Activated CD4-positive, alpha-beta T cell treated with anti-CD3 and anti-CD28 coated beads for 1 hour (primary cell): ENCODE results near the gene GLIS2.

Source experiments
- DNase-seq: peaks from one replicate; pipeline ENCODE4 v3.0.0-alpha.2; 2020

GLIS2 gene

DNA sequence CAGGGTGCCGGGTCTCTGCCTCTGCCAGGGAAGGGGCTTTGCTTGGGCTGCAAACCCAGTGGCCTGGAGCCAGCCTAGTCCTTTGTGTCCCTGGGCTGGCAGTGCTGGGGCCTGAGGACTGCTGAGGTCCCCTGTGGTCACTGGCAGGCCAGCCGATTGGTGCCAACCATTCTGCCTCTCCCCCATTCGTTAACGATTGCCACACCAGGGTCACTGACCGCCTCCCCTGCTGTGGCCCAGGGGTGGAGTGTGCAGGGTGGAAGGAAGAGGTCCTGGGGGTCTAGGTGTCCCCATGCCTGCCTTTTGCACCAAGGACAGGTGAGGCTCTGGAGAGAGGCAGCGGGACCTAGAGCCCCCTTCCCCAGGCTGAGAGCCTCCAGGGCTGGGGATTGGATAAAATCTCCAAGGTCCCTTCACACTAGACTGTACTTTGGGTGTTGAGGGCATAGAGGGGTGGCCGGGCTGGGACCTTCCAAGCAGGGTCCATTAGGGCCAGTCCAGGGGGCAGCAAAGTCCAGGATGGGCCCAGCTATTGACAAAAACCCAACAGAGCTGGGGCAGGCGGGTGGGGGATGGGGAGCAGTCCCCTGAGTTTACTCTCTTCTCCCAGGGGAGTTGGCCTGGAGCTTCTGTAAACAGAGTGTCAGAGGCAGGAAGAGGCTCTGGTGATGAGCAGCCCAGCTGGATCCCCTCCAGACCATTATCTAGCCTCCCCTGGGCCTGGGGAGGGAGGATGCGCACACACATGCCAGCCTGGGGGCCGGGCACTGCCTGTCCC lies 56.9 kb downstream of the GLIS2 start:
- no peak for DNase-seq

DNA sequence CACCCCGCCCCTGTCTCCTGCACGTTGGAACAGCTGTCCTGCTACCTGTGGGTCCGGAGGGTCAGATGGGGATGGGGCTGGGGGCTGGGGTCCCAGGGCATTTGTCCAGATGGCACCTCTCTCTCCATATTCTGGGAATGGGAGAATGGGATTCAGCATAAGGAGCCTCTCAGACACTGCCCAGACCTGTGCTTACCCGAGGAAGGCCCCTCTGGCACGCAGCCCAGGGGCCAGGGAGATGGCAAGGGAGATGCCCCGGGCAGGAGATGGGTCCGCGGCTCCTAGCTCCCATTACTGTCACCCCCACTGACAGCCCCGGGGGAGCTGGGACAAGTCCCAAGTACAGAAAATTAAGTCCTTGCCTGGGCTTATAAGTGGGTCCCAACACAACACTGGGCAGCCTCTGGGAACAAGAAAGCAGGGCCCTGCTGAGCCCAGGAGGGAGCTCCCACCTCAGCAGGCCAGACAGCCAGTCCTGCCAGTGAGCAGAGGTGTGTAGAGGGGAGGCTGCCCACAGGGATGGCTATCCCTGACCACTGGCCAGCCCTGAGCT lies 57.6 kb downstream of the GLIS2 start:
- DNase-seq, result no peak

- no peak for DNase-seq
Observed at GRCh38 chr16:4373909-4374742, 58.3 kb downstream of the GLIS2 start.

DNA sequence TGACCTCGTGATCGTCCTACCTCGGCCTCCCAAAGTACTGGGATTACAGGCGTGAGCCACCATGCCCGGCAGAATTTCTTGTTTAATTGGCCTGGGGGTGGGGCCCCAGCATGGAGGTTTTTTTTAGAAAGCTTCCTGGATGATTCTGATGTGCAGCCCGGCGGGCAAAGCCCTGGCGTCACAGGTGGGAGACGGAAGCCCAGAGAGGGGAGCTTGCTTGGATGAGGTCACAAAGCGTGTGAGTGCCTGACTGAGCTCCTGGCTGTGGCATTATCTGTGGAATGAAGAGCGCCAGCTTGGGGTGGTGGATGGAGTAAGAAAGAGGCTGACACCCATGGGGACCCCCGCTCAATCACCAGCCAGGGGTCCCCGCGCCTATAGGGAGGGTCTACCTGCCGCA lies 59.9 kb downstream of the GLIS2 start:
- no peak for DNase-seq

DNA sequence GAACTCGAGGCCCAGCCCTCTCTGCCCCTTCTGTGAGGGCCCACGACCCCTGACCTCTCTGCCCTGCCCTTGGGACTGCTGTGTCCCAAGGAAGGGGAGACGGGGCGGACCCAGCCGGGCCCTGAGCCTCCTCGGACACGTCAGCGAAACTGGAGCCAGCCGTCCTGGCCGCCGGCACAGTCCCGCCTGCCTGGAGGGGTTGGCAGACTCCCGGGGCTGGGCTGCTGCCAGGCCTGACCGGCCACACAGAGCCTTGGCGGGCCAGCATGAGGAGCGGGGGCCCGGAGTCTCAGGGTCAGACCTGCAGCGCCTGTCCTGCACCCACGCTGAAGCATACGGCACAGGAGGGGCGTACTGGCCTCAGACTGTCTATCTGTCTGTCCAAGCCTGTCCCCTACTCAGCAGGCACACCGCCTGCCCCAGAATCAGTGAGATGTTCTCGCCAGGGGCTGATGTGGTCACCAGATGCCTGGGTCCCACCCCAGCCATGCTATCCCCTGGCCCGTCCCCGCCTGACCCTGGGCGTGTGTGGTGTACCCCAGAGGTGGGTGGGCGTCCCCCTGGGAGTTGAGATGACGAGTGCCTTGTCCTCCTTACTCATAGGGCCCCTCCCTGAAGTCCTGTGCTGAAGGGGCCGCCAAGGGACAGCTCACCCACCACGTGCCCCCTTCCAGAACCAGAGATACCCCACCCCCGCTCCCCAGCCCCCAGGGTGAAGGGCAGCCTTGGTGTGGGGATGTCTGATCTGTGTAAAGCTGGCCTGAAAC lies 60.4 kb downstream of the GLIS2 start:
- DNase-seq, result no peak

- no peak for DNase-seq
Observed at GRCh38 chr16:4376893-4377572, 61.2 kb downstream of the GLIS2 start.

- DNase-seq, result no peak
Observed at GRCh38 chr16:4377573-4378154, 61.8 kb downstream of the GLIS2 start.

DNA sequence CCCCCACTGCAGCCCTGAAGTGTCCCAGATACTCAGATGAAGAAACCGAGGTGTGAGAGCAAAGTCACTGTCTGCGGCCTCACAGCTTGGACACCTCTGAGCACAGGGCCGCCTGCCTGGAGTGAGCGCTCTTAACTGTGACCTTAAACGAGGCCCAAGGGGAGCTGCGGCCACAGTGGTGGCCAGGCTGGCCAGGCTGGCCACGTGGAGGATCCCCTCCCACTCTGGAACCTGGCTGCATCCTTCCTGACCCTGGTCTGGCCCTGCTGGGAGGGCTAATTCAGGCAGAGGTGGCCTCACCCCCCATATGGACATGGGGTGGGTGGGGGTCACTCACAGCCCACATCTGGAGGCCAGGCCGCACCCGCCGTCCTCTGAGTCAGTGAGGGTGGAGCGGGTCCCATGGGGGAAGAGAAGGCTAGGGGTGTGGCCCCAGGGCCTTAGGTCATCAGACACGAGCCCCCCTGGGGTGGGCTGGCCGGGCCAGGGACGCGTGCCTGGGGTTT lies 62.3 kb downstream of the GLIS2 start:
- DNase-seq, result no peak

- DNase-seq, result no peak
Observed at GRCh38 chr16:4378999-4379690, 63.3 kb downstream of the GLIS2 start.

GRCh38 chr16:4380119-4381063 lies 64.5 kb downstream of the GLIS2 start:
- DNase-seq, result no peak

GRCh38 chr16:4381072-4381934 lies 65.4 kb downstream of the GLIS2 start:
- DNase-seq, result no peak

DNA sequence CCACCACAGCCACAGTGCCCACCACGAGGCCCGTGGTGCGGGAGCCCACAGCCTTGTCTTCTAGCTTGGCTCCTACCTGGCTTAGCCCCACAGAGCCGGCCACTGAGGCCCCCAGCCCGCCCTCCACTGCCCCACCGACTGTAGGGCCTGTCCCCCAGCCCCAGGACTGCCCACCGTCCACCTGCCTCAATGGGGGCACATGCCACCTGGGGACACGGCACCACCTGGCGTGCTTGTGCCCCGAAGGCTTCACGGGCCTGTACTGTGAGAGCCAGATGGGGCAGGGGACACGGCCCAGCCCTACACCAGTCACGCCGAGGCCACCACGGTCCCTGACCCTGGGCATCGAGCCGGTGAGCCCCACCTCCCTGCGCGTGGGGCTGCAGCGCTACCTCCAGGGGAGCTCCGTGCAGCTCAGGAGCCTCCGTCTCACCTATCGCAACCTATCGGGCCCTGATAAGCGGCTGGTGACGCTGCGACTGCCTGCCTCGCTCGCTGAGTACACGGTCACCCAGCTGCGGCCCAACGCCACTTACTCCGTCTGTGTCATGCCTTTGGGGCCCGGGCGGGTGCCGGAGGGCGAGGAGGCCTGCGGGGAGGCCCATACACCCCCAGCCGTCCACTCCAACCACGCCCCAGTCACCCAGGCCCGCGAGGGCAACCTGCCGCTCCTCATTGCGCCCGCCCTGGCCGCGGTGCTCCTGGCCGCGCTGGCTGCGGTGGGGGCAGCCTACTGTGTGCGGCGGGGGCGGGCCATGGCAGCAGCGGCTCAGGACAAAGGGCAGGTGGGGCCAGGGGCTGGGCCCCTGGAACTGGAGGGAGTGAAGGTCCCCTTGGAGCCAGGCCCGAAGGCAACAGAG lies 66.3 kb downstream of the GLIS2 start:
- DNase-seq, result no peak

DNA sequence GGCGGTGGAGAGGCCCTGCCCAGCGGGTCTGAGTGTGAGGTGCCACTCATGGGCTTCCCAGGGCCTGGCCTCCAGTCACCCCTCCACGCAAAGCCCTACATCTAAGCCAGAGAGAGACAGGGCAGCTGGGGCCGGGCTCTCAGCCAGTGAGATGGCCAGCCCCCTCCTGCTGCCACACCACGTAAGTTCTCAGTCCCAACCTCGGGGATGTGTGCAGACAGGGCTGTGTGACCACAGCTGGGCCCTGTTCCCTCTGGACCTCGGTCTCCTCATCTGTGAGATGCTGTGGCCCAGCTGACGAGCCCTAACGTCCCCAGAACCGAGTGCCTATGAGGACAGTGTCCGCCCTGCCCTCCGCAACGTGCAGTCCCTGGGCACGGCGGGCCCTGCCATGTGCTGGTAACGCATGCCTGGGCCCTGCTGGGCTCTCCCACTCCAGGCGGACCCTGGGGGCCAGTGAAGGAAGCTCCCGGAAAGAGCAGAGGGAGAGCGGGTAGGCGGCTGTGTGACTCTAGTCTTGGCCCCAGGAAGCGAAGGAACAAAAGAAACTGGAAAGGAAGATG lies 67.0 kb downstream of the GLIS2 start:
- no peak for DNase-seq

DNA sequence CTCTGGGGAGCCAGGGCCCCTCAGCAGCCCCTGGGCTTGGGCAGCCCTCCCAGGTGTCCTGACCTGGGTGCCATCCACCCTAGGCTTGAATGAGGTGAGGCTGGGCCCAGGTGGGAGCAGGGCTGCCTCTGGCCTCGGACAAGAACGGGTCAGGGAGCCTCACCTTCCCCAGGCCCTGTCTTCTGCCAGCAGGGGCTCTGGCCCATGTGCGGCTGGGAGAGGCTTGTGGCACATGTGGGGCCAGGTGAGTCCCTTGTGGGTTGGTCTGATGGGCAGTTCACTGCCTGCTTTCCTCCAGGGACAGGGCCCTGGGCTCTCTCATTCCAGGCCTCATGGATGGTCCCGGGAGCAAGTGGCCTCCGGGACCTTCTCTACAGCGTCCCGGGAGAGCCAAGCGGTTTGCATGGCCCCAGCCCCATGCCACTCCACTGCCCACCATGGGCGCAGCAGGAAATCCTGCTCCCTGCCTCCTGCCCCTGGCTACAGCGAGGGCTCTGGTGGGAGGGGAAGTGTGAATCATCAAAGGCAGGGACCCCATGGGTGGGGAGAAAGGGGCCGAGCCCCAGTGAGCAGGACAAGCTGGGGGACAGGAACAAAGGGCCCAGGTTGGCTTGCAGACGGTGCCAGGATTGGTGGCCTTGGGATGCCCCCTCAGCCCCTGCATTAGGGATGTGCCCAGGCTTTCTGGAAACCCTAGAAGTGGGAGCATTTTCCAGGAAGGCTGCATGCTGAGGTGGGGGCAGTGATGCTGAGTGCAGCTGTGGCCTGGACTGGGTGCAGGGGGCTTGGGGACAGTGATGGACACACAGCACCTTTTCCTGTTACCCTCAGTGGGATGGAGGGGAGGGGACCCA lies 68.0 kb downstream of the GLIS2 start:
- DNase-seq, result no peak

GRCh38 chr16:4384509-4384942 lies 68.7 kb downstream of the GLIS2 start:
- no peak for DNase-seq

GRCh38 chr16:4385066-4385788 lies 69.4 kb downstream of the GLIS2 start:
- DNase-seq, result no peak
